ENCODE results near the gene PLXNA4. TPM values are rescaled to one million over a fixed set of nuclear protein-coding genes. Genes with fewer than 3 reads are reported as not detected.

Gene PLXNA4
- total RNA-seq, 1 donor from 2014 or later: 10.6 TPM

GRCh38 chr7:132124575-132124974 is 451.7 kb downstream of the PLXNA4 start:
- intact Hi-C loops (cut with micrococcal nuclease): no loop called here

- intact Hi-C loops (cut with micrococcal nuclease): no loop called here
Observed at GRCh38 chr7:132123773-132124172, 452.5 kb downstream of the PLXNA4 start.

DNA sequence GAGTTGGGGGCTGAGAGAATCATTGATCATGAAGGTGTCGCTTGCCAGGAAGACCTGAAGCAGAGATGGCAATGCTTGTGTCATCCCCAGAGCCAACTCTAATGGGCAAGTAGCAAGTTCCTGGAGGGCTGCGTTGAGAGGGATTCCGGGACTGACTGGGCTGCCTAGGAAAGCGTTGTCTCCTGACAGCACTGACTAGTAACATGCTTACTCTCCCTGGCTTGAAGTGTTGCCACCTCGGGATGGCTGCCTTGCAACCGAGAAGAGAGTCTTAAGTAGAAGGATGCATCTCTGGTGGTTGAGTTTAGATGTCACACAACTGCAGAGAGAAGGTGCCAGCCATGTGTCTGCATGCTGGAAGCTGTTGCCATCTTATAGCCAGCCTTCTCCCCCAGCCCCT is 453.4 kb downstream of the PLXNA4 start:
- intact Hi-C loops (cut with micrococcal nuclease): no loop called here

- intact Hi-C loops (cut with micrococcal nuclease): no loop called here
Observed at GRCh38 chr7:132121987-132122386, 454.3 kb downstream of the PLXNA4 start.

DNA sequence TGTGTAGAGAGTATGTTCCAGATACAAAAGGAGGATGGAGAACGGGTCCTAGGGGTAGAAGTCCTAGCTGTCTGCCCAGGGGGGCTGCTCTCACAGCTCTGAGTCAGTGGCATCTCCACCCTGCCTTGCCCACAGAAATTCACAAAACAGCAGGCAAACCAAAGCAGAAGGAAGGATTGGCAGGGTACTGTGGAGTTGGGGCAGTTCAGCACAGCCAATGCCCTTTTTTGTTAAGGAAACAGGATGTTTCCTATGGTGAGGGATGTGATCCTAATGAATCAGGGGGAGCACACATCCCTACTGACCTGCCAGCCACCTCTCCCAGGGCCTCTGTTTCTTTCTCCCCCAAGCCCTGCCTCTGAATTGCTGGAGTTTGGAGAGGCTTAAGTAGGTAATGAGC is 457.6 kb downstream of the PLXNA4 start:
- intact Hi-C loops (cut with micrococcal nuclease): no loop called here

- intact Hi-C loops (cut with micrococcal nuclease): no loop called here
Observed at GRCh38 chr7:132117636-132118035, 458.6 kb downstream of the PLXNA4 start.

GRCh38 chr7:132117181-132117580 is 459.1 kb downstream of the PLXNA4 start:
- intact Hi-C loops (cut with micrococcal nuclease): no loop called here

DNA sequence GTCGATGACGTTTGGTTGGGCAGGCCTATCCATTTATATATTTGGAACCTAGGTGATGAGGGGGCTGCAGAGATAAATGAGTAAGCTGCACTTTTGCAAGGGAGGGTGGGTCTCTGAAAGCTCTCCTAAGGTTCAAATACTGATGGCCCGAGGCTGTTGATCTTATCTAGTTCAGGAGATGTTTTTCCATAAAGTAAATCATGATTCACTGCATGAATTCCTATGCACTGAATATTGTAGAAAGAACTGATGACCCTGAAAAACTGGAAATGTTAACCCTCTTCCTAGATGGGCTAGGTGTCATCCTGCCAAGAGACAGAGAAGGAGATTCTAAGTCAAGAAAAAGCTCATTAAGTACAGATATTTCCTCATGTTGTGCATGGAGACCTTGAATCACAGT is 459.9 kb downstream of the PLXNA4 start:
- intact Hi-C loops (cut with micrococcal nuclease): no loop called here

GRCh38 chr7:132115758-132116157 is 460.5 kb downstream of the PLXNA4 start:
- intact Hi-C loops (cut with micrococcal nuclease): no loop called here

DNA sequence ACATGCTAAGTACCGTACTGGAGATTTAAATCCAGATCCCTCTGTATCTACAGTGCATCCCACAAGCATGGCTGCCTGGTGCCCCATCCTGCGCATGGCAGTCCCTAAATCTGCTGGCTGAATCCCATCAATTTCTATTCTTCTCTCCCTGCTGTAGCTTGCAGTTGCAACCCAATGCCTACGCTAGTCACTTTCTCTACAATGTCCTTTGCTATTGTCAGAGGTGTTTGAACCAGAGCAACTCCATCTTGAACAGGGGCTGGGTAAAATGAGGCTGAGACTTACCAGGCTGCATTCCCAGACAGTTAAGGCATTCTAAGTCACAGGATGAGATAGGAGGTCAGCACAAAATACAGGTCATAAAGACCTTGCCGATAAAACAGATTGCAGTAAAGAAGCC is 461.2 kb downstream of the PLXNA4 start:
- intact Hi-C loops (cut with micrococcal nuclease): no loop called here

DNA sequence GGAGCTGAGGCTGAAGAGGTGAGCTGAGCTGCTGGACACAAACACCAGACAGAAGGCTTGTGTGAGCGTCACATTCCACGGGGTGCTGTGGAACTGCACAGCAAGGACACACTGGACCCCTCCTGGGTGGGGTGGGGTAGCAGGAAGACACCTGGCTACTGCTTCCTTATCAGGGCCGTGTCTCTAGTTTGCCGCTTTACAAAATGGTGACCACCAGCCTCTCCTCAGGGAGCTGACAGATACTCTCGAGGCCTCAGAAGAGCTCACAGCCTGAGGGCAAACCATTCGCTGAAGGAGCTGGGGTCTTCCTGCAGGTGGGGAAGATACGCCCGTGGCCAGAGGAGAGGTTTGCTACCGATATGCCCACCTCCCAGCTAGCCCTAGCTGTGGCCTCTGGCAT is 461.9 kb downstream of the PLXNA4 start:
- intact Hi-C loops (cut with micrococcal nuclease): no loop called here

DNA sequence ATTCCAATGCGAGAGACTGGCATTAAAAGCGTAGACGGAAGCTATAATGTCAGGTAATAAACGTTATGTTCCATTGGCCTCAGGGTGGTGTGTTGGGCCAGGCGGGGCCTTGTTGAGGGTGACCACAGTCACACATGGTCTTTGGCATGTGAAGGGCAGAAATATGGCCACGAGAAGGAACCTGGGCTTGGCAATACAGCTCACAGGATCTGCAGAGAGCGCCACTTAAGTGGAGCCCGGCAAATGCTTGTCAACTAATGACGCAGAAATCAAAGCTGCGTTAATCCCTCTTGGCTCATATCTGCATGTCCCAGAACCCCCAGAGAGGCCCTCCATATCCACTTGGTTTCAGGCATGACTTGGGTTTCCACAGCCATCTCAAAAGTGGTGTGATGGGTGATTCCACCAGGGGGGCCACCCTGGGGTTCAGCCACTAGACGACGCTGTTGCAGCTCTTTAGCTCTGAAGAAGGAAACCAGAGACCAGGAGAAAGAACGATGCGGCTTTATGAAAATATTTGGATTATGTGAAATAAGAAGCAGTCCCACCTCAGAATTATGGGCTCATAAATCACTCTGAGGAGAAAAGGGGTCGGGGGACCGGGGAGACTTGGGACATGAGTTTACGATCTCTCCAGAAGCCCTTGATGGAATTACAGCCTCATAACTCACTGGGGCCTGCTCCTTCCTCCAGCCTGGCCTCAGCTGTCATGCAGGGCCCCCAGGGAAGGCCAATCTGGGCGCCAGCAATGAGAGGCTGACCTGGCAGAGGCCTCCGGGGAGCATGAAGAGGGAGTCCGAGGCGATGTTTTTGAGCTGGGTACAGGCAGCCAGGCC is 462.5 kb downstream of the PLXNA4 start:
- intact Hi-C loops (cut with micrococcal nuclease): no loop called here

DNA sequence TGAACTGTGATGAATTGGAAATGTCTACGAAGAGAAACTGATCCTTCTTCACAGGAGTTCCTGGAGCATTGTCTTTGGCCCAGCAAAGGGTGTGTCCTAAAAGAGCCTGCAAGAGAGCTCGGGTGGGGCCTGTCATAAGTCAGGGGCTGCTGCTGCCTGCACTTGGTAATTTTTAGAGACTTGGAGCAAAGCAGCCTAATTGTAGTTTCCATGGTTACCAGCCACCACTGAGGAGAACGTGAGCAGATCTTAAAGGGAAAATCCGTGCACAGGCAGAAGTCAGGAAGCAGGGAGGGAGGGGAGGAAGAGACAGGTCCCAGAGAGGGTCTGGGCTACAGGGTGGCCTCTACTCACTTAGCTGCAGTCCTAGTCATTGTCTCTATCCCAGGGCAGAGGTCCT is 463.6 kb downstream of the PLXNA4 start:
- intact Hi-C loops (cut with micrococcal nuclease): no loop called here

DNA sequence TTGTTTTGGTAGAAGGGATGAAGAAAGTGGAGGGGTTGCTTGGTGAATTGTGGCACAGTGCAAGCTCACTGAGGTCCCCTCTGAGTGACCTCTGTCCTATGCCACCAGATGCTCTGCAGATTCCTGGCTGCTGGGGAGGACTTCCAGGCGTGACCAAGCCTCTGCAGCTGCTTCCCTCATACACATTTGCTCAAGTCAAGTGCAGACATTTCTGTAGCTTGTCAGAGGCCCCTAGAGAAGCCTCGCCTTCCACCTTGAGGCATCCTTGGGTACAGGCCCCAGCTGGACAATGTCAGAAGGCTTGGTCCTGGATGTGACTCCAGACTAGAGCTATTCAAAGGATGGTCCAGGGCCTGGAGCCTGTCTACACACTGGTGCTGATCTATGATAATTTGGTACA is 464.2 kb downstream of the PLXNA4 start:
- intact Hi-C loops (cut with micrococcal nuclease): no loop called here

DNA sequence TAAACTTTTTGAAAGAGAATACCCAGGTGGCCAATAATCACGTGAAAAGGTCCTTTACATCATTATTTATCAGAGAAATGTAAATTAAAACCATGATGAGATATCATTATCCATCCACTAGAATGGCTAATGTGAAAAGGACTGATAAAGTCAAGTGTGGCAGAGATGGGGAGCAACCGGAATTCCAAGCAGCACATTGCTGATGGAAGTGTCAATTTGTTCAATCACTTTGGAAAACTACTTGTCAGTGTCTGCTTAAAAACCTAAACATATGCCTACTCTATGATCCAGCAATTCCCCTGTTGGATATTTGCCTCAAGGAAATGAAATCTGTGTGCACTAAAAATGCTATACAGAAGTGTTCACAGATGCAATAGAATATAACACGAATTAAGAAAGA is 465.6 kb downstream of the PLXNA4 start:
- intact Hi-C loops (cut with micrococcal nuclease): no loop called here

DNA sequence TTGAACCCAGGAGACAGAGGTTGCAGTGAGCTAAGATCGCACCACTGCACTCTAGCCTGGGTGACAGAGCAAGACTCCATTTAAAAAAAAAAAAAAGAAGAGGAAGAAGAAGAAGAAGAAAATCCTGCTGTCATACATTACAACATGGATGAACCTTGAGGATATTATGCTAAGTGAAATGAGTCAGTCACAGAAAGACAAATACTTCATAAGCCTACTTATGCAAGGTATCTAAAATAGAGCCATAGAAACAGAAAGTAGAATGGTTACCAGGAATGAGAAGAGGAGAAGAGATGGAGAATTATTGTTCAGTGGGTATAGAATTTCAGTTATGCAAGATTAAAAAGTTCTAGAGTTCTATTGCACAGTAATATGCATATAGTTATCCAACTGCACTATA is 466.5 kb downstream of the PLXNA4 start:
- intact Hi-C loops (cut with micrococcal nuclease): no loop called here

GRCh38 chr7:132108563-132108962 is 467.7 kb downstream of the PLXNA4 start:
- intact Hi-C loops (cut with micrococcal nuclease): no loop called here

DNA sequence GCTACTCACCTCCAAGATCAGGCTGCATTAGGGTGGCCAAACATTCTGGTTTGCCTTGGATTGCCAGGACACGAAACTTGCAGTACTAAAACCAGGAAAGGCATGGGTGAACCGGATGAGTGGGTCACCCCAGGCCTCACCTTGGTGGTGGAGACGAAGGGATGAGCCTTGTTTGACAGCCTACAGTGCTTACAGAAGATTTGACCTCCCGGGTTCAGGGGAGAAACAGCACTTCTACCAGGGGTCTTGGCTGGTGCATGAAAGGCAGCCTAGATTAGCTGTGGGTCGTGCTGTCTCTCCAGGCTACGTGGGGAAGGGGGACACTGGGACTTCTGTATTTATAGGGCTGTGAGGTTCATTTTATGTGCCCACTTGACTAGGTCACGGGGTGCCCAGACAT is 469.8 kb downstream of the PLXNA4 start:
- intact Hi-C loops (cut with micrococcal nuclease): no loop called here

GRCh38 chr7:132105096-132105495 is 471.2 kb downstream of the PLXNA4 start:
- intact Hi-C loops (cut with micrococcal nuclease): no loop called here

- intact Hi-C loops (cut with micrococcal nuclease): no loop called here
Observed at GRCh38 chr7:132103718-132104117, 472.6 kb downstream of the PLXNA4 start.

DNA sequence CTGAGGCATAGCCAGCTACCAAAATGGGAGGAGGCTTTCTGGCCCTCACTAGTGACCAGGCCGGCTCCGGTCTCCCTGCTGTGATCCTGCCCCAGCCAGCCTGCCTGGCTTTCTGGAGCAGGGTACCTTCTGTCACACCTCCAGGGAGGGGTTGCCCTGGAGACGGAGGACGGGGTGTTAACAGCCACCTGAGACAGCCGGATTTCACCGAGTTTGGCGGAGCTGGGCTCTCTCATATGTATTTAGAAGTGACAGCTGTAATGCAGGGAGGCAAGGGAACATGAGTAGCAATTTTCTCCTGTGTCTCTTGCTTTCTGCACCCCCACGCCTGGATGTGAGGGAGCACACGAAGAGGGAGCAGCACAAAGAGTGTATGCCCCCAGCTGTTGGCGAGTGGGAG is 473.3 kb downstream of the PLXNA4 start:
- intact Hi-C loops (cut with micrococcal nuclease): no loop called here

DNA sequence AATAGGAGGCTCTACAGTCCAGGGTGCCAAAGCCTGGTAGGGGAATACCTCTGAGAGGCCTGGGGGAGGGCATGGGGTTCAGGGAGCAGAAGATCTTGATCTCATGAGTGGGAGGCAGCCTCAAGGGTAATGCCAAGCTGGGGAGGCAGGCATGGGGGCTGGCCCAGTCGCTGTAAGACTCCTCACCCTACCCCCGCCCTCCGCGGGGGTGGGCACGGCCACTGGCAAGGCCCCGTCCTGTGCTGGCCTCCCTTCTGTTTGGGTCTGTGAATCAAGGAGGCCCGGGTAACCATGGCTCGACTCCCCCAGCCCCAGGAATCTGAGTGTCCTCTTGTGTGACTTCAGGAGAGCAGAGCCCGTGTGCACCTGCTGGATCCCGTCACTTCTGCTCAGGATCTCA is 473.9 kb downstream of the PLXNA4 start:
- intact Hi-C loops (cut with micrococcal nuclease): no loop called here

GRCh38 chr7:132100981-132101380 is 475.3 kb downstream of the PLXNA4 start:
- intact Hi-C loops (cut with micrococcal nuclease): no loop called here

- intact Hi-C loops (cut with micrococcal nuclease): no loop called here
Observed at GRCh38 chr7:132100483-132100882, 475.8 kb downstream of the PLXNA4 start.

Measured in T-helper 2 cell treated with Interferon-gamma antibody and Interleukin-4, amounts not matched to agents 100 ng/mL and 5 ng/mL, for 36 hours (primary cell).